Endothelial cell of umbilical vein (primary cell): ENCODE results near the gene PAK6. TPM values are rescaled to one million over a fixed set of nuclear protein-coding genes. Genes with fewer than 3 reads are reported as not detected.
A peak's percentile ranks its signal among the peaks of the same experiment; 100 is the strongest.

Experiments used
- BruUV-seq: library from RNA; stranded (reverse); fragments of 400-500 nt; replicated peaks from 2 replicates; lab custom pipeline; 2021; lab: Mats Ljungman, UMichigan
- CTCF ChIA-PET: fragments of 300-600, 350-600 bp; sonication (Branson Sonifier 250); formaldehyde crosslinking; loops from one replicate; lab custom pipeline; 2021; ENCODE audit warnings: antibody characterized with exemption, inconsistent platforms; lab: Charles Lee
- POLR2A ChIA-PET: fragments of 300-600, 350-600 bp; sonication (Branson Sonifier 250); formaldehyde crosslinking; loops from one replicate; lab custom pipeline; 2021; ENCODE audit warnings: antibody characterized with exemption, inconsistent platforms; lab: Charles Lee
- DNase-seq: peaks from one replicate; pipeline ENCODE4 v3.0.0-alpha.2; 2011; ENCODE audit warnings: low read depth, low spot score
- FAIRE-seq: peaks from 2 replicates; lab custom pipeline; 2011; peaks lifted over from hg19 to GRCh38; lab: Jason Lieb, UNC
- H2AFZ ChIP-seq: 2 replicates; pipeline ENCODE4 v1.6.0; 2012; ENCODE audit warnings: low read depth, low read length, control low read depth, inconsistent platforms
- H3K27ac ChIP-seq: 2 replicates; pipeline ENCODE4 v1.5.1; 2011; ENCODE audit warnings: low read depth, mild to moderate bottlenecking, control low read depth, low read length, moderate library complexity; ENCODE audit not compliant: insufficient read depth
- H3K27me3 ChIP-seq, 2 experiments: 2 replicates each; pipeline versions ENCODE4 v1.6.0 to v1.6.1; 2011; ENCODE audit warnings: low read length in 2 of 2, mixed read lengths in 1 of 2; ENCODE audit not compliant: control insufficient read depth in 2 of 2, insufficient read depth in 2 of 2
- H3K36me3 ChIP-seq, 2 experiments: 2 replicates in 1 of 2; 3 replicates in 1 of 2; pipeline ENCODE4 v1.5.1; 2011; ENCODE audit warnings: low read length in 2 of 2, mild to moderate bottlenecking in 1 of 2, moderate library complexity in 1 of 2; ENCODE audit not compliant: control insufficient read depth in 2 of 2, insufficient read depth in 2 of 2; ENCODE audit errors: extremely low read depth in 1 of 2
- H3K4me1 ChIP-seq: 3 replicates; pipeline ENCODE4 v1.5.1; 2011; ENCODE audit warnings: mild to moderate bottlenecking, low read length; ENCODE audit not compliant: control insufficient read depth, insufficient read depth; ENCODE audit errors: extremely low read depth
- H3K4me2 ChIP-seq: 2 replicates; pipeline ENCODE4 v1.6.1; 2011; ENCODE audit warnings: low read length, control low read depth, mixed read lengths; ENCODE audit not compliant: insufficient read depth
- H3K4me3 ChIP-seq, 3 experiments: fragments of 200-600 bp in 1 of 3; sonication (generic), shearing (Covaris generic) in 1 of 3; replicated peaks in 1 of 3; 2 replicates each; pipeline ENCODE4 v1.5.1; 2011 to 2016; ENCODE audit warnings: control low read depth in 3 of 3, low read length in 3 of 3, mild to moderate bottlenecking in 2 of 3, inconsistent platforms in 1 of 3, low read depth in 1 of 3, moderate library complexity in 1 of 3; ENCODE audit not compliant: insufficient read depth in 1 of 3
- H3K79me2 ChIP-seq: 2 replicates; pipeline ENCODE4 v1.6.0; 2012; ENCODE audit warnings: low read length, inconsistent platforms; ENCODE audit not compliant: control insufficient read depth, insufficient read depth
- H3K9ac ChIP-seq: replicated peaks from 2 replicates; pipeline ENCODE3; 2011; ENCODE audit warnings: low read length, control low read depth; ENCODE audit not compliant: insufficient read depth; ENCODE audit errors: extremely low read depth
- H3K9me1 ChIP-seq: replicated peaks from 3 replicates; pipeline ENCODE4 v1.6.0; 2011; ENCODE audit warnings: mild to moderate bottlenecking, low read length; ENCODE audit not compliant: control insufficient read depth, insufficient read depth; ENCODE audit errors: extremely low read depth
- H3K9me3 ChIP-seq: replicated peaks from 2 replicates; pipeline ENCODE4 v1.5.1; 2012; ENCODE audit warnings: low read length, inconsistent platforms; ENCODE audit not compliant: control insufficient read depth, insufficient read depth
- H4K20me1 ChIP-seq: replicated peaks from 2 replicates; pipeline ENCODE3; 2011; ENCODE audit warnings: mild to moderate bottlenecking, low read length; ENCODE audit not compliant: control insufficient read depth, insufficient read depth; ENCODE audit errors: extremely low read depth
- EZH2 ChIP-seq: IDR thresholded peaks from 2 replicates; pipeline ENCODE4 v1.6.1; 2012; ENCODE audit warnings: borderline replicate concordance, low read depth, mild to moderate bottlenecking, moderate library complexity, low read length, inconsistent platforms; ENCODE audit not compliant: severe bottlenecking
- FOS ChIP-seq: IDR thresholded peaks from 2 replicates; pipeline ENCODE4 v1.6.1; 2011; ENCODE audit warnings: mild to moderate bottlenecking, low read length, moderate library complexity, borderline replicate concordance; ENCODE audit not compliant: insufficient read depth
- GATA2 ChIP-seq: IDR thresholded peaks from 2 replicates; pipeline ENCODE4 v1.7.0; 2011; ENCODE audit warnings: low read depth, mild to moderate bottlenecking, moderate library complexity, mixed read lengths, low read length; ENCODE audit not compliant: insufficient read length, insufficient read depth
- JUN ChIP-seq: IDR thresholded peaks from 2 replicates; pipeline ENCODE4 v1.6.1; 2011; ENCODE audit warnings: borderline replicate concordance, low read depth; ENCODE audit not compliant: insufficient read length, insufficient read depth
- MYC ChIP-seq: IDR thresholded peaks from one replicate; pipeline ENCODE4 v1.6.1; 2011; ENCODE audit warnings: mild to moderate bottlenecking, low read depth, low read length
- POLR2A ChIP-seq: IDR thresholded peaks from 2 replicates; pipeline ENCODE4 v1.6.1; 2012; ENCODE audit warnings: low read depth, mild to moderate bottlenecking, control low read depth, low read length
- POLR2AphosphoS5 ChIP-seq: IDR thresholded peaks from 2 replicates; pipeline ENCODE4 v1.6.1; 2012; ENCODE audit warnings: low read depth, mild to moderate bottlenecking, control low read depth, low read length, moderate library complexity; ENCODE audit not compliant: insufficient read depth
- dilution Hi-C: fragments of 300-500 bp; cut with MboI; formaldehyde crosslinking; loops from one replicate; pipeline ENCODE4 v1.15.0; 2019; ENCODE audit warnings: low sequenced_read_pairs; ENCODE audit not compliant: extremely low pct_ligation_motif_present
- intact Hi-C: fragments of 100-400 bp; cut with micrococcal nuclease; formaldehyde crosslinking; loops from one replicate; pipeline ENCODE4 v1.10.0; 2022
- polyA plus RNA-seq, 4 experiments: library from polyadenylated mRNA; depleted of rRNA in 3 of 4; stranded (reverse) in 3 of 4; unstranded in 1 of 4; fragments of >200 nt; gene quantifications; 2 replicates each; pipeline versions ENCODE4 v1.2.1 to v1.2.3, GENCODE V29; 2011 to 2012; ENCODE audit warnings: missing spikeins in 1 of 4
- total RNA-seq: library from RNA; stranded (reverse); gene quantifications from 2 replicates; pipeline ENCODE4 v1.2.3, GENCODE V29; 2021
- TF ChIP-seq, protein P1 (sequence below): IDR thresholded peaks from 2 replicates; pipeline ENCODE4 v1.6.1; 2011; ENCODE audit not compliant: insufficient read depth, insufficient read length
- TF ChIP-seq, protein P2 (sequence below), 2 donors: IDR thresholded peaks; 1 replicate in 1 of 2; 2 replicates in 1 of 2; pipeline ENCODE4 v1.5.1; 2011; ENCODE audit warnings: low read length in 2 of 2, mild to moderate bottlenecking in 2 of 2, moderate library complexity in 2 of 2, control low read depth in 1 of 2, inconsistent platforms in 1 of 2, low read depth in 1 of 2; ENCODE audit not compliant: insufficient read depth in 1 of 2; ENCODE audit errors: extremely low read depth in 1 of 2

The PAK6 gene
- total and polyA plus RNA-seq, 2 donors (not counting 3 experiments of a cell fraction or from before 2014, with no cell fraction given) = not detected

DNA sequence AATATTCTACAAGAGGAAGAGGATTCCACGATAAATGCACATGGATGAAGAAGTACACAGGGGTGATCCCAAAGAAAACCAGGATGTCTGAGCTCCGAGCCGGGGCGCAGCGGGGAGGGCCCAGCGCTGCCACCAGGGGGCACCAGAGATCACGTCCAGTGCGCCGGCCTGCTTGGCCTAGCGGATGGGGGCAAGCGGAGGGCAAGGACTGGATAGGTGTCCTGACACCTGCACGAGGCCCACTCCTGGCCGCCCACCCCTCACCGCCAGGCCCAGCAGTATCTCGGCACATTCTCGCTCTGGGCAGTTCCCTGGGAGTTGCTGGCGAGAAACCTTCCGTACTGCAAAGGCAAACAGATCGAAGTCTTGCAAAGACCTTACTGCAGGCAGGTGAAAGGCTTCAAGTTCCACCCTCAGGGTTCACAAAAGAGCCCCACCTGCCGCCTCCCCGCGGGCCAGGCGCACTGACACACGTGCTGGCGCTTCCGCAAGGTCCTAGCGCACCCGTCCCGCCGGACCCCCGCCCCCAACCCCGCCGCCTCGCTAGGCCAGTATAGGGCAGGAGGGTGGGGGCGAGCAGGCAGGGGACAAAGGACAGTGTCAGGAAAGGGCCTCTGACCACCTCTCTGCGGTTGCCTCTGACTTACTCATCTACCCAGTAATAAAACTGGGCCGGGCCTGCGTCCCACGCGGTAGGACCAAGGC, 40.7 kb downstream of the PAK6 start:
- DNase-seq = peak; percentile 54
- peak; percentile 87 for FAIRE-seq
- Histone ChIP-seq H2AFZ (no peak overlapping the region), H3K27ac (no peak overlapping the region), H3K79me2 (no peaks in the 10 kb centered on the region), H3K4me2 (no peak overlapping the region), H3K9ac (no peak overlapping the region), H3K9me1 (no peaks in the 10 kb centered on the region), H3K4me1 (peaks cover 7% of the 10 kb centered on the region), H3K36me3 (no peaks in the 10 kb centered on the region), H3K4me3 (no peak overlapping the region), H4K20me1 (no peaks in the 10 kb centered on the region), H3K9me3 (no peaks in the 10 kb centered on the region), H3K27me3 (peaks cover 50 to 72% of the 10 kb centered on the region in 2 experiments)
- intact Hi-C loops = loop anchor here (1.0 to 10.0 kb wide), 4 partner anchors 31 to 175 kb away; partner anchors contain the start of gene BMF
- BruUV-seq = no TSS peak
- CTCF ChIA-PET = interaction anchor here (0.6 to 20.1 kb wide), 61 partner anchors 9 to 391 kb away, joined by 3 to 879 read pairs (median 5); partner anchors contain the start of genes BAHD1, BMF, CCDC9B and DISP2
- TF ChIP-seq FOS (no peak), GATA2 (no peak), EZH2 (peak; percentile 4), MYC (no peak), POLR2AphosphoS5 (no peak), POLR2A (no peak), JUN (no peak)
- TF ChIP-seq, protein P1, sequence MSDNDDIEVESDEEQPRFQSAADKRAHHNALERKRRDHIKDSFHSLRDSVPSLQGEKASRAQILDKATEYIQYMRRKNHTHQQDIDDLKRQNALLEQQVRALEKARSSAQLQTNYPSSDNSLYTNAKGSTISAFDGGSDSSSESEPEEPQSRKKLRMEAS = no peak
- TF ChIP-seq, protein P2, sequence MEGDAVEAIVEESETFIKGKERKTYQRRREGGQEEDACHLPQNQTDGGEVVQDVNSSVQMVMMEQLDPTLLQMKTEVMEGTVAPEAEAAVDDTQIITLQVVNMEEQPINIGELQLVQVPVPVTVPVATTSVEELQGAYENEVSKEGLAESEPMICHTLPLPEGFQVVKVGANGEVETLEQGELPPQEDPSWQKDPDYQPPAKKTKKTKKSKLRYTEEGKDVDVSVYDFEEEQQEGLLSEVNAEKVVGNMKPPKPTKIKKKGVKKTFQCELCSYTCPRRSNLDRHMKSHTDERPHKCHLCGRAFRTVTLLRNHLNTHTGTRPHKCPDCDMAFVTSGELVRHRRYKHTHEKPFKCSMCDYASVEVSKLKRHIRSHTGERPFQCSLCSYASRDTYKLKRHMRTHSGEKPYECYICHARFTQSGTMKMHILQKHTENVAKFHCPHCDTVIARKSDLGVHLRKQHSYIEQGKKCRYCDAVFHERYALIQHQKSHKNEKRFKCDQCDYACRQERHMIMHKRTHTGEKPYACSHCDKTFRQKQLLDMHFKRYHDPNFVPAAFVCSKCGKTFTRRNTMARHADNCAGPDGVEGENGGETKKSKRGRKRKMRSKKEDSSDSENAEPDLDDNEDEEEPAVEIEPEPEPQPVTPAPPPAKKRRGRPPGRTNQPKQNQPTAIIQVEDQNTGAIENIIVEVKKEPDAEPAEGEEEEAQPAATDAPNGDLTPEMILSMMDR (IDR thresholded peaks at IDR 0.05; ENCODE audit: extremely low read depth in 1 of 2, insufficient read depth in 1 of 2, low read depth in 1 of 2, low read length in 2 of 2) = peak; percentile 96 to 98
- POLR2A ChIA-PET = no interaction called here
- dilution Hi-C loops = no loop called here
